Measurements from ENCODE around the gene IL17B. TPM values are rescaled to one million over a fixed set of nuclear protein-coding genes. Genes with fewer than 3 reads are reported as not detected.

Gene IL17B
- total RNA-seq, 1 experiment from 2014 or later: not detected

DNA sequence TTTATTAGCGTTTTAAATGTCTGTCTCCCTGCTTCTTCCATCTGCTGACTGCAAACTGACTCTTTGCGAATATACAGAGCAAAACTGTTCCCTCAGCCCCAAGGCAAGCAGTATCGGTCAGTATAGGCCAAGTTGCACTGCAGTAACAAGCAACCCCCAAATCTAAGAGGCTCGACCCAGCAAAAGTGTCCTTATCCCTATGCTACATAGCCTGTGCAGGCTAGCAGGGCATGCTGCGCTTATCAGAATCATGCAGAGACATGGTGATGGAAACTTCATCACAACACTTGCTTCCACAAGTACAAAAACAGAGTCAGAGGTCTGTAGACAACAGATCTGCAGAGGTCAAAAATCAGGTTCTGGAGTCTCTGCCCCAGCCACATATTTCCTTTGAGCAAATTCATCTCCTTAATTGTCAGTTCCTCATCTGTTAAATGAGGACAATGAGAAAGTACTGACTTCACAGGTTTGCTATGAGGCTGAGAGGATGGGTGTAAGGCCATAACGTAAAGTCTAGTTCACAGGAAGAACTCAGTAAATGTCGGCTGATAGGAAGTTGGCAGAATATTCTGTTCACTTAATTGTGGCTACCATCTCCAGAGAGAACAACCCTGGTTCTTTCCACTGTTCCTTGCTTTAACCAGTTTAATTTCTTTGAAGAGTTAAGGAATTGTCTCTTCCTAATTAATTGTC lies 9.6 kb upstream of the IL17B start:
- no peaks in the 10 kb centered on the region for H3K9me2 ChIP-seq (replicated peaks; ENCODE audit: insufficient read depth, low read length)
- no peak overlapping the region for H3K27ac ChIP-seq (ENCODE audit: low read length)
- DNase-seq: no peak
- no peak overlapping the region for H3K9ac ChIP-seq (ENCODE audit: low read length)
- H3K79me2 ChIP-seq (ENCODE audit: low read length): no peaks in the 10 kb centered on the region
- H3K36me3 ChIP-seq (ENCODE audit: insufficient read depth, low read length): no peaks in the 10 kb centered on the region
- H3K9me3 ChIP-seq (ENCODE audit: low read length): no peaks in the 10 kb centered on the region
- no peak overlapping the region for H3K4me2 ChIP-seq (ENCODE audit: low read depth, low read length, poor library complexity, severe bottlenecking)
- H4K20me1 ChIP-seq (ENCODE audit: insufficient read depth, low read depth, low read length): no peaks in the 10 kb centered on the region
- no peak overlapping the region for H3K4me3 ChIP-seq (ENCODE audit: low read length)
- H2AFZ ChIP-seq (ENCODE audit: low read length): no peak overlapping the region
- H3K27me3 ChIP-seq (ENCODE audit: low read length): no peaks in the 10 kb centered on the region
- no peaks in the 10 kb centered on the region for H3K4me1 ChIP-seq (ENCODE audit: low read length)

DNA sequence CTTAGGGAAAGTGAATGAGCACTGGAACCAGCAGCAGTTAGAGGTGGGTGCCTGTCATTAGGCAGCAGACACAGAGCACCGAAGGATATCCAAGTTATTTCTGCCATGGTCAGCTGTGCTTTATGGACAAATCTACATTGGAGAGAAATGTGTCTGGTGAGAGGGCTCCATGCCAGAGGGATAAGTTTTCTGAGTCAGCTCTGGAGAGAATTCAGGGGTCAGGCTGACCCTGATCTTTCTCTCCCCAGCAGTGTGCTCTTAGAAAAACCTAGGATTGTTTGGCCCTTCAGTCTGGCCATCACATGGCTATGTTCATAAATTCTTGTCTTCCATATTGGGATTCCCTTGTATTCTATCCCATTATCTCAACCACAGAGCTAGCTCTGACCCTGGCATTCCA lies 8.9 kb upstream of the IL17B start:
- H3K9me3 ChIP-seq (ENCODE audit: low read length): no peaks in the 10 kb centered on the region
- H3K9ac ChIP-seq (ENCODE audit: low read length): no peak overlapping the region
- H4K20me1 ChIP-seq (ENCODE audit: insufficient read depth, low read depth, low read length): no peaks in the 10 kb centered on the region
- no peak overlapping the region for H3K4me3 ChIP-seq (ENCODE audit: low read length)
- no peak for DNase-seq
- no peaks in the 10 kb centered on the region for H3K36me3 ChIP-seq (ENCODE audit: insufficient read depth, low read length)
- H3K4me2 ChIP-seq (ENCODE audit: low read depth, low read length, poor library complexity, severe bottlenecking): no peak overlapping the region
- H2AFZ ChIP-seq (ENCODE audit: low read length): no peak overlapping the region
- no peaks in the 10 kb centered on the region for H3K4me1 ChIP-seq (ENCODE audit: low read length)
- H3K79me2 ChIP-seq (ENCODE audit: low read length): no peaks in the 10 kb centered on the region
- H3K27ac ChIP-seq (ENCODE audit: low read length): no peak overlapping the region
- H3K27me3 ChIP-seq (ENCODE audit: low read length): no peaks in the 10 kb centered on the region
- no peaks in the 10 kb centered on the region for H3K9me2 ChIP-seq (replicated peaks; ENCODE audit: insufficient read depth, low read length)

DNA sequence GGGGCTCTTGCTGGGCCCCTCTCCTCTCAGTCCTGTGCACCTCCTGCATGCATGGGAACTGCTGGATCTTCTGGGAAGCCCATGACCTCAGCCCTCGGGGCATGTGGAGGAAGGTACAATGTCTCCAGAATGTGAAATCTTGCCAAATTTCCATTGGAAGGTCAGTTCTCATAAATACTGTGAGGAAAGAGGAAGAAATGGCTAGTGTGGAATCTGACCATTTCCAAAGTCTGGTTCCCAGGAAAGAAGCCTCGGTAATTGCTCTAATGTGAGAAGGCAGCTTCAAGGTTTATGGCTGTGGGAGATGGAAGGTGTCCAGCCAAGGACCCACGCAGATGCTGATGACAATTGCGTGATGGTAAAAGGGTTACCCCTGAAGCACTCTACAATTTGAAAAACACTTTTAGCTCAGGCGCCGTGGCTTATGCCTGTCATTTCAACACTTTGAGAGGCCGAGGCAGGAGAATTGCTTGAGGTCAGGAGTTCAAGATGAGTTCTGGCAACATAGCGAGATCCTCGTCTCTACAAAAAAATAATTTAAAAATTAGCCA lies 8.1 kb upstream of the IL17B start:
- no peak for DNase-seq
- no peaks in the 10 kb centered on the region for H3K9me2 ChIP-seq (replicated peaks; ENCODE audit: insufficient read depth, low read length)
- no peak overlapping the region for H3K4me3 ChIP-seq (ENCODE audit: low read length)
- no peak overlapping the region for H3K9ac ChIP-seq (ENCODE audit: low read length)
- no peak overlapping the region for H3K27ac ChIP-seq (ENCODE audit: low read length)
- no peaks in the 10 kb centered on the region for H3K9me3 ChIP-seq (ENCODE audit: low read length)
- H4K20me1 ChIP-seq (ENCODE audit: insufficient read depth, low read depth, low read length): no peaks in the 10 kb centered on the region
- no peaks in the 10 kb centered on the region for H3K79me2 ChIP-seq (ENCODE audit: low read length)
- no peaks in the 10 kb centered on the region for H3K27me3 ChIP-seq (ENCODE audit: low read length)
- no peak overlapping the region for H3K4me2 ChIP-seq (ENCODE audit: low read depth, low read length, poor library complexity, severe bottlenecking)
- no peaks in the 10 kb centered on the region for H3K36me3 ChIP-seq (ENCODE audit: insufficient read depth, low read length)
- H3K4me1 ChIP-seq (ENCODE audit: low read length): no peaks in the 10 kb centered on the region
- no peak overlapping the region for H2AFZ ChIP-seq (ENCODE audit: low read length)

DNA sequence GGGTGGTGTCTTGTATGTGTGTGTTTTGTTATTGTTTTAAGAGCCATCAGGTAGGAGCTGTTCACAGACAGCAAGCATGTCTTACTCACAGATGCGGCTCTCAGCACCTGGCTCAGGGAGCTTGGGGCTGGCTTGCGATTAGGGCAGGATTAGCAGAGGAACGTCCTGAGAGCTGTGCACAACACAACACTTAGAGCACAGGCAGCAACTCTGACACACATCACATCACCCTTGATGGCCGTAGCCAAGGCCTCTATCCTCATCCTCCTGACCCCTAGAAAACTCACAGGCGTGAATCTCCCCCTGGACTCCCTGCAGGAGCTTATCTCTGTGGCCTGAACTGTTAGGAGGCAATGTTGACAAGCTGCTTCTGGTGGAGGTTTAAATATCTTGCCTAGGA lies 7.1 kb upstream of the IL17B start:
- H3K4me1 ChIP-seq (ENCODE audit: low read length): no peaks in the 10 kb centered on the region
- H3K9me2 ChIP-seq (replicated peaks; ENCODE audit: insufficient read depth, low read length): no peaks in the 10 kb centered on the region
- H4K20me1 ChIP-seq (ENCODE audit: insufficient read depth, low read depth, low read length): no peaks in the 10 kb centered on the region
- H3K4me3 ChIP-seq (ENCODE audit: low read length): no peak overlapping the region
- no peak overlapping the region for H3K27ac ChIP-seq (ENCODE audit: low read length)
- H3K79me2 ChIP-seq (ENCODE audit: low read length): no peaks in the 10 kb centered on the region
- no peaks in the 10 kb centered on the region for H3K27me3 ChIP-seq (ENCODE audit: low read length)
- H3K36me3 ChIP-seq (ENCODE audit: insufficient read depth, low read length): no peaks in the 10 kb centered on the region
- no peak overlapping the region for H3K9ac ChIP-seq (ENCODE audit: low read length)
- DNase-seq: no peak
- no peak overlapping the region for H2AFZ ChIP-seq (ENCODE audit: low read length)
- no peak overlapping the region for H3K4me2 ChIP-seq (ENCODE audit: low read depth, low read length, poor library complexity, severe bottlenecking)
- no peaks in the 10 kb centered on the region for H3K9me3 ChIP-seq (ENCODE audit: low read length)

DNA sequence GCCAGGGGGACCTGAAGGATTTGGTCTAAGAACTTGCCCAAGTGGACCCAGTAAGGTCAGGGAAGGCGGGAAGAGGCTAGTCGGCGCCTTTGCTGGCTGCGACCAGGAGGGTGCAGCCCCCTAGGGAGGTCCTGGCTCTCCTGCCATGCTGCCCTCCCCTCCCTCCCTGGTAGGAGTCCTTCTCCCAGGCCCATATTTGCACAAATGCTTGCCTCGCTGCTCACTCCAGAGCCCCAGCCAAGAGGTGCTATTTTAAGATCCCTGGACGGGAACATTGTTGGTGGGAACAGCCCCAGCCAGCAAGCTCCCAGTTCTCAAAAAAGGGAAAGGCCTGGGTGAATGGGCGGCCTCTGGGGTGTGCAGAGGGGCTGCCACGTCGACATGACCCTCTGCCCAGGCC lies 4.3 kb upstream of the IL17B start:
- no peaks in the 10 kb centered on the region for H3K4me1 ChIP-seq (ENCODE audit: low read length)
- no peak overlapping the region for H3K4me3 ChIP-seq (ENCODE audit: low read length)
- H3K9me3 ChIP-seq (ENCODE audit: low read length): no peaks in the 10 kb centered on the region
- no peaks in the 10 kb centered on the region for H3K79me2 ChIP-seq (ENCODE audit: low read length)
- H2AFZ ChIP-seq (ENCODE audit: low read length): no peak overlapping the region
- H3K9me2 ChIP-seq (replicated peaks; ENCODE audit: insufficient read depth, low read length): no peaks in the 10 kb centered on the region
- no peaks in the 10 kb centered on the region for H4K20me1 ChIP-seq (ENCODE audit: insufficient read depth, low read depth, low read length)
- no peak for DNase-seq
- H3K4me2 ChIP-seq (ENCODE audit: low read depth, low read length, poor library complexity, severe bottlenecking): no peak overlapping the region
- H3K27ac ChIP-seq (ENCODE audit: low read length): no peak overlapping the region
- no peak overlapping the region for H3K9ac ChIP-seq (ENCODE audit: low read length)
- H3K27me3 ChIP-seq (ENCODE audit: low read length): no peaks in the 10 kb centered on the region
- no peaks in the 10 kb centered on the region for H3K36me3 ChIP-seq (ENCODE audit: insufficient read depth, low read length)

DNA sequence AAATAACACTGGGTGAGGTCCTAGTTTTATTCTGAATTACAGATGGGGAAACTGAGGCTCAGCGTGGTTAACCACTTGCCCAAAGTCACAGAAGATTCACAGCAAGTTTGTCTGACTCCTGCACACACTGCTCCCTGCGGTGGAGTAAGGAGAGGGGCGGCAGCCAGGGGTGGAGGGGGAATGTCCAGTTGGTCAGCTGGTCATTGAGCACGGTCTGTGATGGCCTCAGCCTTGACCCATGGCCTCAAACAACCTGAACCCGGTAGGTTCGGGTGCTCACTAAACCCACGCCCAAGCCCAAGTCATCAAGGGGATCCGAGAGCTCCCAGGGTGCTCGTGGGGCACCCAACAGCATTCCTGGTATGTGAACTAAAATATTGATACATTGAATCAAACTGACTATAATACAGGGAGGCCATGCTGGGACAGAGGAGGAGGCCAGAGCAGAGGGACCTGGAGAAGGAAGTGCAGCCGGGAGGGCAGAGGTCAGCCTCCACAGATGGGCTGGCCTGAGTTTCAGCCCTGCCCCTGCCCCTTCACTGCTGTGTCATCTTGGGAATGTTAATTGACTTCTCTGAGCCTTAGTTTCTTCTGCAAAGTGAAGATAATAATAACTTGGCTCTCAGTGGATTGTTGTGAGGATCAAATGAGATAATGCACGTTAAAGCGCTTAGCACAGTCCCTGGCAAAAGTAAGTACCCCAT lies 3.6 kb upstream of the IL17B start:
- Histone ChIP-seq H2AFZ (ENCODE audit: low read length) (no peak overlapping the region), H3K4me1 (ENCODE audit: low read length) (no peaks in the 10 kb centered on the region), H3K36me3 (ENCODE audit: insufficient read depth, low read length) (no peaks in the 10 kb centered on the region), H3K27me3 (ENCODE audit: low read length) (no peaks in the 10 kb centered on the region), H3K9me2 (replicated peaks; ENCODE audit: insufficient read depth, low read length) (no peaks in the 10 kb centered on the region), H3K9me3 (ENCODE audit: low read length) (no peaks in the 10 kb centered on the region), H3K27ac (ENCODE audit: low read length) (no peak overlapping the region), H3K9ac (ENCODE audit: low read length) (no peak overlapping the region), H3K79me2 (ENCODE audit: low read length) (no peaks in the 10 kb centered on the region), H3K4me2 (ENCODE audit: low read depth, low read length, poor library complexity, severe bottlenecking) (no peak overlapping the region), H3K4me3 (ENCODE audit: low read length) (no peak overlapping the region), H4K20me1 (ENCODE audit: insufficient read depth, low read depth, low read length) (no peaks in the 10 kb centered on the region)
- DNase-seq: no peak

DNA sequence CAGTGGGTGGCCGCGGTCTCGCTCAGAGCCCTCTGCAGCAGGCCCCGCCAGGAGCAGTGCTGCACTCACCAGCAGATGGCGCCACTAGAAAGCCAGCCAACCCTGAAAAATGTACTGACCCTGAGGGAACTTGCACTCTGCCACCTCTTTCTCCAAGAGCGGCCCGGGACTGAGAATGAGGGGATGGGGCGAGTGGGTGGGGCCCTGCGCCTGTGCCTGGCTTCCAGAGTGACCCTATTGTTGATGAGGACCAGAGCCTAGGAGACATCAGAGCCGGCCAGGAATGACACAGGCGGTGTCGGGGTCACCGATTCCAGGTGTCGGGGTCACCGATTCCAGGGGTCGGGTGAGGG lies 2.9 kb upstream of the IL17B start:
- Histone ChIP-seq H4K20me1 (ENCODE audit: insufficient read depth, low read depth, low read length) (no peaks in the 10 kb centered on the region), H3K9ac (ENCODE audit: low read length) (no peak overlapping the region), H3K79me2 (ENCODE audit: low read length) (no peaks in the 10 kb centered on the region), H3K9me2 (replicated peaks; ENCODE audit: insufficient read depth, low read length) (no peaks in the 10 kb centered on the region), H3K27ac (ENCODE audit: low read length) (no peak overlapping the region), H2AFZ (ENCODE audit: low read length) (no peak overlapping the region), H3K4me2 (ENCODE audit: low read depth, low read length, poor library complexity, severe bottlenecking) (no peak overlapping the region), H3K4me3 (ENCODE audit: low read length) (no peak overlapping the region), H3K36me3 (ENCODE audit: insufficient read depth, low read length) (no peaks in the 10 kb centered on the region), H3K4me1 (ENCODE audit: low read length) (no peaks in the 10 kb centered on the region), H3K9me3 (ENCODE audit: low read length) (no peaks in the 10 kb centered on the region), H3K27me3 (ENCODE audit: low read length) (no peaks in the 10 kb centered on the region)
- peak; percentile 87 for DNase-seq

DNA sequence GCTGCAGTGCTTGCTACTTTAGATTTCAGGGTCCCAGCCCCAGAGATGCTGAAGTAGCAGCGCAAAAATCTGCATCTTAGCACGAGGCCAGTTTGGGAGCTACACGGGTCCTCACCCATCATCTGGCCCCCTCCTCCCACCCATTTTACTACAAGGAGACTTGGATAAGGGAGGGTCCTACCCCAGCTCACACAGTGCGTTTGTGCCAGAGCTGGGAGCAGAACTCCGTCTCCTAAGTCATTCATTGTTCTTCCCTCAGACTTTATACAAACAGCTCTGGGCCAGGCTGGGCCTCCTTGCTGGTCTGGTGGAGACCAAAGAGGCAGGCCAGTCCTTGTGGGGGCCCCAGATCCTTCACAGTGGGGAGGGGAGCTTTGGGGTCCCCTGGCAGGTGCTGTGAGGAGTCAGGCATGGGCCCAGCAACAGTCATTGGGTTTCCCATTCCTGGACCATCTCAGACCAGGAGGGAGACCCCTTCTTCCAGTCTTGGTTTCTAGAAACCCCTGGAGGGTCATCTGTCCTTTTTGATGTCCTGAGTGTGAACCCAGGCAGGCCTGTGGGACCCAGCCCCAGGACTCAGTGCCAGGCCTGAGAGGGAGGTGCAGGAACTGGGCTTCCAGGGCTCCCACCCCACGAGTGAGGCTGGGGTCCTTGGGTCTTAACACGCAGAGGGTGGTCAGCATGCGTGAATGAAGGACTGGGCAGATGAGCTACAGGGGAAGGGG lies 2.3 kb upstream of the IL17B start:
- Histone ChIP-seq H3K9me3 (ENCODE audit: low read length) (no peaks in the 10 kb centered on the region), H3K4me1 (ENCODE audit: low read length) (no peaks in the 10 kb centered on the region), H3K4me2 (ENCODE audit: low read depth, low read length, poor library complexity, severe bottlenecking) (no peak overlapping the region), H3K4me3 (ENCODE audit: low read length) (no peak overlapping the region), H3K9me2 (replicated peaks; ENCODE audit: insufficient read depth, low read length) (no peaks in the 10 kb centered on the region), H2AFZ (ENCODE audit: low read length) (no peak overlapping the region), H3K79me2 (ENCODE audit: low read length) (no peaks in the 10 kb centered on the region), H3K36me3 (ENCODE audit: insufficient read depth, low read length) (no peaks in the 10 kb centered on the region), H3K27ac (ENCODE audit: low read length) (no peak overlapping the region), H3K27me3 (ENCODE audit: low read length) (no peaks in the 10 kb centered on the region), H3K9ac (ENCODE audit: low read length) (no peak overlapping the region), H4K20me1 (ENCODE audit: insufficient read depth, low read depth, low read length) (no peaks in the 10 kb centered on the region)
- DNase-seq: no peak
